OCI-LY7 (cell line): Measurements from ENCODE around the gene SDF4. TPM values are rescaled to one million over a fixed set of nuclear protein-coding genes. Genes with fewer than 3 reads are reported as not detected.

Source experiments
- BruUV-seq: library from RNA; stranded (reverse); fragments of 400-500 nt; replicated peaks from 2 replicates; lab custom pipeline; 2021; lab: Mats Ljungman, UMichigan
- CTCF ChIA-PET: fragments of 300-600 bp; sonication (Branson Sonifier 250); formaldehyde crosslinking; loops from one replicate; lab custom pipeline; 2022; ENCODE audit warnings: antibody characterized with exemption; ENCODE audit not compliant: unreplicated experiment; lab: Charles Lee
- POLR2A ChIA-PET: fragments of 300-600 bp; sonication (Branson Sonifier 250); formaldehyde crosslinking; loops from one replicate; lab custom pipeline; 2022; ENCODE audit warnings: antibody characterized with exemption; lab: Charles Lee
- DNase-seq: peaks from one replicate; pipeline ENCODE4 v3.0.0-alpha.2; 2015; ENCODE audit warnings: low spot score
- H2AFZ ChIP-seq: fragments of 200-600 bp; sonication (generic), shearing (Covaris generic); 2 replicates; pipeline ENCODE4 v1.6.1; 2014; ENCODE audit warnings: mild to moderate bottlenecking, antibody characterized with exemption, low read length, moderate library complexity
- H3K27ac ChIP-seq: fragments of 200-600 bp; sonication (generic); 2 replicates; pipeline ENCODE4 v1.5.1; 2014; ENCODE audit warnings: mixed run types, low read depth, mild to moderate bottlenecking, moderate library complexity, low read length, inconsistent platforms; ENCODE audit not compliant: poor library complexity, severe bottlenecking
- H3K36me3 ChIP-seq: fragments of 200-600 bp; sonication (generic); 2 replicates; pipeline ENCODE4 v1.6.1; 2014; ENCODE audit warnings: mild to moderate bottlenecking, antibody characterized with exemption, low read length, moderate library complexity, mixed read lengths; ENCODE audit not compliant: insufficient read depth
- H3K4me1 ChIP-seq: fragments of 200-600 bp; sonication (generic); 2 replicates; pipeline ENCODE4 v1.5.1; 2014; ENCODE audit warnings: mild to moderate bottlenecking, low read length; ENCODE audit not compliant: insufficient read depth, poor library complexity, severe bottlenecking
- H3K4me2 ChIP-seq: fragments of 200-600 bp; sonication (generic); 2 replicates; pipeline ENCODE4 v1.6.1; 2014; ENCODE audit warnings: mild to moderate bottlenecking, low read length
- H3K4me3 ChIP-seq: fragments of 200-600 bp; sonication (generic); 2 replicates; pipeline ENCODE4 v1.5.1; 2014; ENCODE audit warnings: mild to moderate bottlenecking, low read depth, low read length; ENCODE audit not compliant: poor library complexity, severe bottlenecking
- H3K79me2 ChIP-seq: fragments of 200-600 bp; sonication (generic); 2 replicates; pipeline ENCODE4 v1.6.1; 2016; ENCODE audit warnings: low read depth, mild to moderate bottlenecking, low read length, moderate library complexity, mixed read lengths; ENCODE audit not compliant: insufficient read depth
- H3K9me2 ChIP-seq: fragments of 200-600 bp; sonication (generic); 2 replicates; pipeline ENCODE4 v1.6.1; 2016; ENCODE audit warnings: mild to moderate bottlenecking, low read length, mixed read lengths; ENCODE audit not compliant: insufficient read depth
- H3K9me3 ChIP-seq: fragments of 200-600 bp; sonication (generic); 2 replicates; pipeline ENCODE4 v1.6.1; 2014; ENCODE audit warnings: mild to moderate bottlenecking, mixed run types, low read length, mixed read lengths
- H4K20me1 ChIP-seq: fragments of 200-600 bp; sonication (generic); 2 replicates; pipeline ENCODE4 v1.6.1; 2014; ENCODE audit warnings: mild to moderate bottlenecking, antibody characterized with exemption, low read length, moderate library complexity, mixed read lengths; ENCODE audit not compliant: insufficient read depth
- CTCF ChIP-seq: fragments of 200-600 bp; sonication (generic); conservative IDR thresholded peaks from 2 replicates; pipeline ENCODE4 v1.5.1; 2014; ENCODE audit warnings: mild to moderate bottlenecking, antibody characterized with exemption, low read length, moderate library complexity, mixed read lengths
- EZH2phosphoT487 ChIP-seq: fragments of 200-600 bp; sonication (generic); IDR thresholded peaks from 2 replicates; pipeline ENCODE4 v1.6.1; 2018; ENCODE audit warnings: low read depth, borderline replicate concordance, mild to moderate bottlenecking, mixed run types, antibody characterized with exemption, low read length, moderate library complexity, mixed read lengths
- intact Hi-C: fragments of 100-400 bp; cut with micrococcal nuclease; formaldehyde crosslinking; loops from one replicate; pipeline ENCODE4 v1.10.0; 2022; ENCODE audit not compliant: unreplicated experiment
- total RNA-seq, 2 experiments: library from RNA; depleted of rRNA in 1 of 2; stranded (reverse); fragments of >200 nt in 1 of 2; shearing (Covaris generic) in 1 of 2; gene quantifications; 2 replicates each; pipeline ENCODE4 v1.2.3, GENCODE V29; 2014 to 2022

SDF4 gene
- total RNA-seq, 2 experiments from 2014 or later: 47.7 to 85.7 TPM

- Histone ChIP-seq H3K4me1 (peaks cover 2% of the 10 kb centered on the region), H3K36me3 (no peaks in the 10 kb centered on the region), H4K20me1 (no peaks in the 10 kb centered on the region), H3K4me3 (no peak overlapping the region), H3K79me2 (peaks cover 12% of the 10 kb centered on the region), H3K9me2 (no peaks in the 10 kb centered on the region), H3K27ac (no peak overlapping the region), H3K9me3 (no peaks in the 10 kb centered on the region), H2AFZ (no peak overlapping the region), H3K4me2 (no peak overlapping the region)
- TF ChIP-seq CTCF: no peak
- no peak for TF ChIP-seq EZH2phosphoT487
- no TSS peak for BruUV-seq
- no peak for DNase-seq
- intact Hi-C loops: loop anchor here (10.0 kb wide), 1 partner anchor 204 kb away; no protein-coding TSS in a partner anchor
- ChIA-PET CTCF (no interaction called here), POLR2A (no interaction called here)
These were observed 6.9 kb upstream of the SDF4 start for GRCh38 chr1:1238702-1239178.

GRCh38 chr1:1237874-1238701 lies 6.3 kb upstream of the SDF4 start:
- ChIA-PET POLR2A (no interaction called here), CTCF (no interaction called here)
- H3K9me3 ChIP-seq: no peaks in the 10 kb centered on the region
- H3K36me3 ChIP-seq: no peaks in the 10 kb centered on the region
- DNase-seq: no peak
- H2AFZ ChIP-seq: no peak overlapping the region
- H4K20me1 ChIP-seq: no peaks in the 10 kb centered on the region
- intact Hi-C loops: loop anchor here (10.0 kb wide), 1 partner anchor 203 kb away; no protein-coding TSS in a partner anchor
- no peak overlapping the region for H3K4me2 ChIP-seq
- H3K27ac ChIP-seq: no peak overlapping the region
- TF ChIP-seq CTCF (no peak), EZH2phosphoT487 (no peak)
- H3K9me2 ChIP-seq: no peaks in the 10 kb centered on the region
- H3K4me1 ChIP-seq: peaks cover 8% of the 10 kb centered on the region
- BruUV-seq: no TSS peak
- H3K79me2 ChIP-seq: peaks cover 18% of the 10 kb centered on the region
- H3K4me3 ChIP-seq: no peak overlapping the region
